Skeletal muscle tissue (tissue), 4 donors: Measurements from ENCODE around the gene PXDN. TPM values are rescaled to one million over a fixed set of nuclear protein-coding genes. Genes with fewer than 3 reads are reported as not detected.

Experiments used
- H3K27ac ChIP-seq: one replicate; pipeline ENCODE4 v1.7.0; 2013; ENCODE audit warnings: mild to moderate bottlenecking, low read depth, low read length, inconsistent platforms
- H3K27me3 ChIP-seq, 3 donors: one replicate each; pipeline ENCODE4 v1.7.0; 2013; ENCODE audit warnings: low read length in 3 of 3; ENCODE audit not compliant: control insufficient read depth in 3 of 3, insufficient read depth in 3 of 3
- H3K36me3 ChIP-seq, 3 donors: one replicate each; pipeline ENCODE4 v1.7.0; 2013; ENCODE audit warnings: low read length in 3 of 3; ENCODE audit not compliant: control insufficient read depth in 3 of 3, insufficient read depth in 3 of 3
- H3K4me1 ChIP-seq, 3 donors: one replicate each; pipeline ENCODE4 v1.7.0; 2013; ENCODE audit warnings: low read length in 3 of 3, mild to moderate bottlenecking in 3 of 3; ENCODE audit not compliant: control insufficient read depth in 3 of 3, insufficient read depth in 3 of 3
- H3K4me3 ChIP-seq, 3 donors: one replicate each; pipeline ENCODE4 v1.7.0; 2013; ENCODE audit warnings: low read length in 3 of 3
- H3K9ac ChIP-seq, 3 donors: one replicate each; pipeline ENCODE4 v1.7.0; 2013; ENCODE audit warnings: low read length in 3 of 3, mild to moderate bottlenecking in 3 of 3, moderate library complexity in 2 of 3, low read depth in 1 of 3
- H3K9me3 ChIP-seq, 3 donors: one replicate each; pipeline ENCODE4 v1.7.0; 2013; ENCODE audit warnings: low read length in 3 of 3; ENCODE audit not compliant: control insufficient read depth in 3 of 3
- total RNA-seq: library from RNA; depleted of rRNA; stranded (reverse); fragments of >200 nt; gene quantifications from one replicate; pipeline ENCODE4 v1.2.3, GENCODE V29; 2014
- donor health status: Osteomylitis.

PXDN gene
- total RNA-seq, 1 donor from 2014 or later = 106 TPM

DNA sequence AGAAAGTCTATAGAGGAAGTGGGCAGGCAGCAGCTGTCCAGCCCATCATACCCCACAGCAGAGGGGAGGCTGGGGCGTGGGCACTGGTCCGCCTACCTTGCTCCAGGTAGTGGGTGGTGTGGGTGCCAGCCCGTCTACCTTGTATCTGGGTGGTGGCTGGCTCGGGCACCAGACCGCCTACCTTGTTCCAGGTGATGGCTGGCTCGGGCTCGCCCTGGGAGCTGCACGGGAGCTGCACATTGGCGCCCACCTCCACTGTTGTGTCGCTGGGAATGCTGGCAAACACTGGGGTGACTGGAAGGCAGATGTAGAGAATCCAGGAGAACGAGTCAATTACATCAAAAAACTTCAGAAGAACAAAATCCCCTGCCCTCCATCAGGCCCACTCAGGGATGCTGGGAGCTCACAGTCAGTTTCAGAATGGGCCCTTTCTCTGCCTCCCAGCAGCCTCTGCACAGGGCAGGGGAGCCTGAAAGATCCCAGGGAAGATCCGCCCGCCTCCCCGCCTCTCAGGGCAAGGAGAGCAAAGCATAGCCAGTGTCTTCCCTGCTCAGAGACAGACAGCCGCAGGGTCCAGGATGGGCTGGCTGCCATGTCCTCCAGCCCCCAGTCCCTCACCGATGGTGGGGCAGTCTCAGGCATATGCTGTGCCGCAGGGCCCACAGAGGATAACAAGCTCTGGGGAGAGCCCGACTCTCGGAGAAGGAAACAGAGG lies 82.3 kb downstream of the PXDN start:
- H3K36me3 ChIP-seq = peaks cover 11 to 36% (median 30%) of the 10 kb centered on the region in 3 donors
- peaks cover 0 to 10% (median 5%) of the 10 kb centered on the region in 3 donors for H3K27me3 ChIP-seq
- no peaks in the 10 kb centered on the region for H3K4me1 ChIP-seq
- no peak overlapping the region for H3K27ac ChIP-seq
- no peaks in the 10 kb centered on the region for H3K9me3 ChIP-seq
- H3K9ac ChIP-seq = no peak overlapping the region
- no peak overlapping the region for H3K4me3 ChIP-seq

DNA sequence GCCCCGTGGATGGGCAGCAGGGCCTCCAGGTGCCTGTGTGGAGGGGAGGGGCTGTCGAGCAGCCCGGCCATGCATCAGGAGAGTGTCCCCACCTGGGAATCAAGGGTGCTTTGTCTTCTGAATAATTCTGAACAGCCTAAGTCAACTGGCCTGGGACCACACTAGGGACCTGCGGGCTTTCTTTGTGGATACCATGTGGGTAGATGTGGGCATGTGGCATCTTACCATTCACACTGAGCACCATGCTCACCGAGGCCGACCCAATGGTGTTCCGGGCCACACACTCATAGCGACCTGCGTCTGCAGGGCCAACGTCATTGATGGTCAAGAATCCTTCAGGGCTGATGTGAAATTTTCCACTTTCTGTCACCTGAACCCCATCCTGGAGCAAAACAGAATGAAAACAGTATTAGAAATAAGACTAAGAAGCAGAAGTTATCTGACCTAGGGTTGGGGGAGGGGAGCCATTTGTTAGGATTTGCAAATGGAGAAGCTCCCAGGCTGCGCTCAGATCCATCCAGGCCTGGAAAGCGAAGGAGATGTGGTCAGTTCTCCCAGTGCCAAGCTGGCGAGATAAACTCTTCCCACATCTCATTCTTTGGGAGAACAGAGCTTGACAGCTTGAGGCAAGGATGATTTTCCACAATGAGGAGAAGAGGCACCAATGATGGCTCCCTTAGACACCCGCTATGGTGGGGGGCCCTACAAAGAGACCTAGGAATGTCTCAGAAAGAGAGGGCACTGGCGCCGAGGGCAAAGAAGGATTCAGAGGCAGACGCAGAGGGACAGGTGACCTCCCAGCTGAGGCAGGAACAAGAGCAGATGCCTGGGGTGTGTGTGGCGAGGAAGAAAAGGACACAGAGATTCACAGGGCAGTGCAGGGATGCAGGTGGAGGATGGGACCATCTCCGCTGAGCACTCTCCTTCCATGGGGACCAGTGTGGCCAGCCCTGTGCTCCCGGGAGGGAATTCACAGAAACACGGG lies 83.4 kb downstream of the PXDN start:
- Histone ChIP-seq H3K27me3 (peaks cover 0 to 11% (median 5%) of the 10 kb centered on the region in 3 donors), H3K36me3 (peaks cover 11 to 34% (median 30%) of the 10 kb centered on the region in 3 donors), H3K9ac (no peak overlapping the region), H3K9me3 (no peaks in the 10 kb centered on the region), H3K27ac (no peak overlapping the region), H3K4me3 (no peak overlapping the region), H3K4me1 (no peaks in the 10 kb centered on the region)

- no peak overlapping the region for H3K4me3 ChIP-seq
- no peak overlapping the region for H3K9ac ChIP-seq
- no peaks in the 10 kb centered on the region for H3K9me3 ChIP-seq
- no peak overlapping the region for H3K27ac ChIP-seq
- peaks cover 11 to 29% (median 26%) of the 10 kb centered on the region in 3 donors for H3K36me3 ChIP-seq
- H3K4me1 ChIP-seq = no peaks in the 10 kb centered on the region
- H3K27me3 ChIP-seq = peaks cover 5 to 16% (median 7%) of the 10 kb centered on the region in 3 donors
These were observed 84.3 kb downstream of the PXDN start for GRCh38 chr2:1659951-1660565.

- H3K36me3 ChIP-seq = peaks cover 8 to 22% (median 18%) of the 10 kb centered on the region in 3 donors
- no peak overlapping the region for H3K4me3 ChIP-seq
- peaks cover 0 to 4% (median 4%) of the 10 kb centered on the region in 3 donors for H3K4me1 ChIP-seq
- H3K27ac ChIP-seq = no peak overlapping the region
- no peaks in the 10 kb centered on the region for H3K9me3 ChIP-seq
- no peak overlapping the region for H3K9ac ChIP-seq
- peaks cover 2 to 20% (median 7%) of the 10 kb centered on the region in 3 donors for H3K27me3 ChIP-seq
These were observed 85.7 kb downstream of the PXDN start for GRCh38 chr2:1658394-1659151.

DNA sequence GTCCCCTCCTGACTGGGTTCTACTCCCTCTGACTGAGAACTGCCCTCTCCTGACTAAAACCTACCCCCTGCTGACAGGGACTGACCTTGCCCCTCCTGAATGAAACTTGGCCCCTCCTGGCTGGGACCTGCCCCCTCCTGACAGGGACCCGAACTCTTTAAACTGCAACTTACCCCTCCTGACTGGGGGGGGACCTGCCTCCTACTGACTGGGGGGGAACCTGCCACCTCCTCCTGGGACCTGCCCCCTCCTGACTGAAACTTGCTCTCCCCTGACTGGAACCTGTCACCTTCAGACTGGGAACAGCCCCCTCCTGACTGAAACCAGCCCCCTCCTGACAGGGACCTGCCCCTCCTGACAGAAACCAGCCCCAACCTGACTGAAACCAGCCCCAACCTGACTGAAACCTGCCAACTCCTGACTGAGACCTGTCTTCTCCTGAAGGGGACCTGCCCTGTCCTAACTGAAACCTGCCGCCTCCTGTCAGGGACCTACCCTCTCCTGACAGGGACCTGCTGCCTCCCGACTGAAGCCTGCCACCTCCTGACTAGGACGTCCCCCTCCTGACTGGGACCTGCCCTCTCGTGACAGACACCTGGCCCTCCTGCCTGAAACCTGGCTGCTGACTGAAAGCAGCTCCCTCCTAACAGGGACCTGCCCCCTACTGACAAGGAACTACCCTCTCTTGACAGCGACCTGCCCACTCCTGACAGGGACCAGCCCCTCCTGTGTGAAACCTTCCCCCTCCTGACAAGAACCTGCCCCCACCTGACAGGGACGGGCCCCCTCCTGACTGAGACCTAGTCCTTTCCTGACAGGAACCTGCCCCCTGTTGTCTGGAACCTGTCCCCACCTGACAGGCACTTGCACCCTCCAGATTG lies 87.1 kb downstream of the PXDN start:
- Histone ChIP-seq H3K9me3 (no peaks in the 10 kb centered on the region), H3K27ac (peak overlapping the region; percentile 73), H3K36me3 (peaks cover 8 to 22% (median 11%) of the 10 kb centered on the region in 3 donors), H3K4me3 (no peak overlapping the region), H3K4me1 (peaks cover 13 to 17% (median 16%) of the 10 kb centered on the region in 3 donors), H3K9ac (no peak overlapping the region), H3K27me3 (peaks cover 2 to 29% (median 11%) of the 10 kb centered on the region in 3 donors)

- Histone ChIP-seq H3K27me3 (peaks cover 6 to 29% (median 11%) of the 10 kb centered on the region in 3 donors), H3K9me3 (no peaks in the 10 kb centered on the region), H3K36me3 (peaks cover 8 to 19% (median 9%) of the 10 kb centered on the region in 3 donors), H3K4me3 (no peak overlapping the region), H3K27ac (peak overlapping the region; percentile 73), H3K4me1 (peaks cover 17 to 22% (median 21%) of the 10 kb centered on the region in 3 donors), H3K9ac (no peak overlapping the region)
These were observed 87.9 kb downstream of the PXDN start for GRCh38 chr2:1656326-1656960.

DNA sequence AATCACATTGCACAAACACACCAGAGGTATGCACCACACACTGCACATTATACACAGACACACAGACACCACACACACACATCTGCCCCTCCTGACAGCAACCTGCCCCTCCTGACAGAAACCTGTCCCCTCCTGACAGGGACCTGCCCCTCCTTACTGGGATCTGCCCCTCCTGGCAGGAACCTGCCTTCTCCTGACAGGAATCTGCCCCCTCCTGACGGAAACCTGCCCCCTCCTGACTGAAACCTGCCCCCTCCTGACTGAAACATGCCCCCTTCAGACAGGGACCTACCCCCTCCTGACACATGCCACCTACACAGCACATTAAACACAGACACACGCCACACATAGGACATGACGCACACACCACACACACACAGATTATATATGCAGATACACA lies 88.9 kb downstream of the PXDN start:
- peaks cover 17 to 26% (median 23%) of the 10 kb centered on the region in 3 donors for H3K4me1 ChIP-seq
- H3K36me3 ChIP-seq = peaks cover 5 to 12% (median 6%) of the 10 kb centered on the region in 3 donors
- no peak overlapping the region for H3K4me3 ChIP-seq
- no peak overlapping the region for H3K9ac ChIP-seq
- H3K27me3 ChIP-seq = peaks cover 11 to 29% (median 12%) of the 10 kb centered on the region in 3 donors
- peak overlapping the region; percentile 73 for H3K27ac ChIP-seq
- no peaks in the 10 kb centered on the region for H3K9me3 ChIP-seq

DNA sequence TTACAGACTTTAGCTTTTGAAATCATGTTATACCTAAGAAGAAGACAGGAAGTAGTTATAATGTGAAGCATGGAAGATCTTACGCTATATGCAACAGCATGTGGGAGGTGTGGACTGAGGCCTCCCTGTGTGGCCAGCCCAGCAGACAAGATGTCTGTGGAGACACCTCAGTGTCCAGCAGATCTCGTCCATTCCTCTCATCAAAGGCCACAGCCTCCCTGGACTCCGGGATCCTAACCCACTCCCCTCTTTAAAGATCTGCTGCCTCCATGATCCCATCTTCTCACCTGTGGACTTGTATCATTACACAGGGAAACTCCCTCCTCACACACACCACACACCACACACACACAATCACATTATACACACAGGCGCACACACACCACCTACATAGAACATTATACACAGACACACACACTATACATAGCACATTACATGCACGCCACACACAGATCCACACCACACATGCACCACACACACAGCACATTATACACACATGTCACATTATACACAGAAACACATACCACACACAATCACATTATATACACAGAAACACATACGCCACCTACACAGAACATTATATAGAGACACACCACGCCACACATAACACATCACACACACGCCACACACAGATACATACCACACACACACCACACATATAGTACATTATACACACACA lies 89.5 kb downstream of the PXDN start:
- Histone ChIP-seq H3K27me3 (peaks cover 11 to 29% (median 15%) of the 10 kb centered on the region in 3 donors), H3K9me3 (no peaks in the 10 kb centered on the region), H3K27ac (peak overlapping the region; percentile 73), H3K4me3 (no peak overlapping the region), H3K9ac (no peak overlapping the region), H3K4me1 (peaks cover 17 to 26% (median 23%) of the 10 kb centered on the region in 3 donors), H3K36me3 (peaks cover 0 to 10% (median 0%) of the 10 kb centered on the region in 3 donors)
